ENCODE measurements around the gene MYH8.

The MYH8 gene

GRCh38 chr17:10380631-10381408 is 40.9 kb downstream of the MYH8 start:
- DNase-seq, result no peak

GRCh38 chr17:10372906-10373305 is 48.8 kb downstream of the MYH8 start, which contains the start of gene MYH13:
Gene MYH13, minus strand, starts transcription at chr17:10373006. Its CDS starts 8,476 bp downstream, at chr17:10364530.
- DNase-seq, result no peak

GRCh38 chr17:10370016-10370608 is 51.6 kb downstream of the MYH8 start:
- DNase-seq, result no peak

- no peak for DNase-seq
Observed at GRCh38 chr17:10369239-10369638, 52.5 kb downstream of the MYH8 start.

GRCh38 chr17:10368561-10368960 is 53.2 kb downstream of the MYH8 start:
- DNase-seq, result no peak

GRCh38 chr17:10360578-10360977 is 61.2 kb downstream of the MYH8 start:
- no peak for DNase-seq

GRCh38 chr17:10357768-10358167 is 64.0 kb downstream of the MYH8 start:
- no peak for DNase-seq

- no peak for DNase-seq
Observed at GRCh38 chr17:10354651-10355050, 67.1 kb downstream of the MYH8 start.

- no peak for DNase-seq
Observed at GRCh38 chr17:10352893-10353292, 68.9 kb downstream of the MYH8 start.

- DNase-seq, result no peak
Observed at GRCh38 chr17:10349403-10349802, 72.3 kb downstream of the MYH8 start.

- DNase-seq, result no peak
Observed at GRCh38 chr17:10344816-10345215, 76.9 kb downstream of the MYH8 start.

Measured in activated naive CD4-positive, alpha-beta T cell treated with anti-CD3 and anti-CD28 coated beads, Interleukin-2, amount 50 U/mL, for 16 hours (primary cell).